Measurements from ENCODE around the gene OAS3.
"Not testable (repeated sequence)": the region's sequence is repeated elsewhere in the genome, so short reads cannot be mapped to it uniquely, and the experiment has no call there.

OAS3 gene

DNA sequence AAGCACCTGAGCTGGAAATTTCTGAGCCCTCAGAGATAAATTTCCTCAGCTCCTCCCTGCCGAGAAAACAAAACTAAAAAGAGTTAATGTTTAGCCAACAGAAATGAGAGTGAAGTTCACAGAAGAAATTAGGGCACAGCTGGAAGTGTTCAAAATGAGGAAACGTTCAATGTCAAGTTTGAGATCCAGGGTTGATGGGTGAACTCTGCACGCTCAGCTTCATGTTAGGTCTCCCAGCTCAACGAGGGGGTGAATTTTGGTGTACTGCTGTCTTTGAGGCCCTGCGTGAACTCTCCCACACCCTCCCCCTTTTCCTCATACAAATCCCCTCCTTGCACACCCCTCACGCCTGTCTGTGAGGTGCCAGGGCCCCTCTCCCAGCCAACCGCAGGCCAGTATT is 13.3 kb upstream of the OAS3 start:
- no peak for DNase-seq (ENCODE audit: low read depth in 2 of 2)

GRCh38 chr12:112926416-112927033 is 11.7 kb upstream of the OAS3 start:
- not testable (repeated sequence) for DNase-seq (ENCODE audit: low read depth in 2 of 2)

DNA sequence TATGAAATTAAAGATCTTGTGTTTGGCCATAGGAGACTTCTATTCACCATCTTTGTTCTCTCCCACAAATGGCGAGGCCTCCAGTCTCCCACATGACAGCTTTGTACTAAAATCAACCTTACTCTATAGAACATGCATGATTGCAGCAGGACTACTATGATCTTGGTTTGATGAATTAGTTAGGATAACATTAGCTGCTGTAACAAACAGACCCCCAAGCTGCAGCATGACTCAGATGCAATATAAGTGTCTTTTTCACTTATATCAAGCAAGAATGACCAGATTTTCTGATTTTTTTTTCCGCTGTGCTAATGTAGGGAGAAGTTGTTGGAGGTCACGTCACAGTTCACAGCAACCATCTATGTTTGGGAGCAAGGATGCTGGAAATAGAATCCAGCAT is 10.8 kb upstream of the OAS3 start:
- DNase-seq (ENCODE audit: low read depth in 2 of 2): no peak

DNA sequence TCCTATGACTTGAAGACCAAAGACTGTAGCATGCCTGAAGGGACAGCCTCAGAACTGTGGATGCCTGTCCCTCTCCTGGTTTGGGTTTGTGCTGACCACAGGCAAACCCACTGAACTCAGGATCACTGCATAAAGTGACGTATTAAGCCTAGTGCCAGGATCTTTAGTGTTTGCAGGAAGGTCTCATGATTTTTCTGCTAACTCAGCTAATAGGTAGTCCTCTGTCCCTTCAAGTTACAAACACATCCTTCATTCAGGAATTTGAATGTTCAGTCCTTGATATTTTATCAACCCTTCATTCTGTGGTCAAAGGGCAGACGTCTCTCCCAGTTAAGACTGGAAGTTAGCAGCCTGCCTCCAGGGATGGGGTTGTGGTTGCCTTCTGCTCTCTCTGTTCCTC is 10.3 kb upstream of the OAS3 start:
- DNase-seq (ENCODE audit: low read depth in 2 of 2): no peak

GRCh38 chr12:112928978-112929377 is 9.3 kb upstream of the OAS3 start:
- no peak for DNase-seq (ENCODE audit: low read depth in 2 of 2)

DNA sequence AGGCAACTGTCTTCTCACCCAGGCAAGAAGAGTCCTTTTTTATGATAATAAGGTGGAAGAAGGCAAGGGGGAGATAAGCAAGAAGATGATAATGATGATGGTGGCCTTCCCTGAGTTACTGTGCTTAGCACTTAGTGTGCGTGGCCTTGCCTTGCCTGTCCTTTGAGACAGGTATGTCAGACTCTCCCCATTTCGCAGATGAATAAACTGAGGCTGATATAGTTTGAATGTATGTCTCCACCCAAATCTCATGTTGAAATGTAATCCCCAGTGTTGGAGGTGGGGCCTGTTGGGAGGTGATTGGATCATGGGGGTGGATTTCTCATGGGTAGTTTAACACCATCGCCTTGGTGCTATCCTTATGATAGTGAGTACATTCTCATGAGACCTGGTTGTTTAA is 8.6 kb upstream of the OAS3 start:
- DNase-seq (ENCODE audit: low read depth in 2 of 2): no peak

DNA sequence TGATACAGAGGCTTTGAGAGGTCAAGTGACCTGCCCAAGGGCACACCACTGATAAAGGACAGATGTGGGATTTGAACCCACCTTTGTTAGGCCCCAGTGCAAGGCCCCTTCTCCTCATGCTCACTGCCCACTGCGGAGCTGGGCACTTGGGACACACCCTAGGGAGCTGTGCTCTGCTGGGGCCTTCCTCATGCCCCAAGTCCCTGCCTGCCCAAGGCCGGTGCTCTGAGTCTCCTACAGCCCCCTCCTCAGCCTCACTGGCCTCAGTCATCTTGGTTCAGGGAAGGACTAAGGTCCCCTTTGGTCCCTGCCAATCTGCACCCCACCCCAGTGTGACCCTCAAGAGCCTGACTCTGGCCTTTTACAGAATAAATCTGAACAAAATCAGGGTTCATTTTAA is 7.9 kb upstream of the OAS3 start:
- DNase-seq (ENCODE audit: low read depth in 2 of 2): no peak

GRCh38 chr12:112932485-112933128 is 5.7 kb upstream of the OAS3 start:
- no peak for DNase-seq (ENCODE audit: low read depth in 2 of 2)

- DNase-seq (ENCODE audit: low read depth in 2 of 2): no peak
Measured at GRCh38 chr12:112933129-112933505, 5.2 kb upstream of the OAS3 start.

DNA sequence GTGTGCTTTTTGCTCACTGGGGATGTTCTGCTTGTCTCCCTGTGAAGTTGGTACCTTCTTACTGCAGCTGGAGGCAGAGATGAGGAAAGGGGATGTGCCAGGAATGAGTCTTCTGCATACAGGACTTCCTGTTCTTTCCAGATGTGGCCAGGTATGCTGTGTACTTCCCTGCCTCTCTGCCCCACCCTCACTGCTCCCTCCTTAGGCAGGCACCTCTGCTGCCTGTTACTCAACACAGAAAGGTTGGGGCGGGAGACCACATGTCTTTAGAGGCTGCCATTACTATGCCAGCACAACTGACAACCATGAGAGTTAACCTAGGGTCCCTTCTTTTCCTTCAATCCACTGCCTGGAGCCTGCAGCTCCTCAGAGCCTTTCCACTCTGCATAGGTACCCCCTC is 2.0 kb upstream of the OAS3 start:
- no peak for DNase-seq (ENCODE audit: low read depth in 2 of 2)

DNA sequence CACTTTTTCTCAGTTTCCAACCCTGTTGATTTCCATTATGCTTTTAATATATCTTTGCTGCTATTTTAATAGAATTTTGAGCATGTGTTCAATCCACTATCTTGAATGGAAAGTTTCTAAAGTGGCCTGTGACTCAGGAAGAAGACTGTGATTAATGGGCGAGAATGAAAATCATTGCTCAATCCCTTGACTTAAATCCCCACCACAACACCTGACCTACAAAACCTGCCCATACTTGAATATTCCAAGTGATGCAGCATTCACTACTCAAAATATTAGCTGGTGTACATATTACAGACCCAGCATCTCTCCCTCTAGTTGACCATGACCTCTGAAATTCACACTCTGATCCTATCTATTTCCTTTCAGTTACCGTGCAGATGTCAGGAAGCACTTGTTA is 1.3 kb upstream of the OAS3 start:
- no peak for DNase-seq (ENCODE audit: low read depth in 2 of 2)

- DNase-seq (ENCODE audit: low read depth in 2 of 2): no peak
Measured at GRCh38 chr12:112938751-112939150, 477 bp downstream of the OAS3 start.

DNA sequence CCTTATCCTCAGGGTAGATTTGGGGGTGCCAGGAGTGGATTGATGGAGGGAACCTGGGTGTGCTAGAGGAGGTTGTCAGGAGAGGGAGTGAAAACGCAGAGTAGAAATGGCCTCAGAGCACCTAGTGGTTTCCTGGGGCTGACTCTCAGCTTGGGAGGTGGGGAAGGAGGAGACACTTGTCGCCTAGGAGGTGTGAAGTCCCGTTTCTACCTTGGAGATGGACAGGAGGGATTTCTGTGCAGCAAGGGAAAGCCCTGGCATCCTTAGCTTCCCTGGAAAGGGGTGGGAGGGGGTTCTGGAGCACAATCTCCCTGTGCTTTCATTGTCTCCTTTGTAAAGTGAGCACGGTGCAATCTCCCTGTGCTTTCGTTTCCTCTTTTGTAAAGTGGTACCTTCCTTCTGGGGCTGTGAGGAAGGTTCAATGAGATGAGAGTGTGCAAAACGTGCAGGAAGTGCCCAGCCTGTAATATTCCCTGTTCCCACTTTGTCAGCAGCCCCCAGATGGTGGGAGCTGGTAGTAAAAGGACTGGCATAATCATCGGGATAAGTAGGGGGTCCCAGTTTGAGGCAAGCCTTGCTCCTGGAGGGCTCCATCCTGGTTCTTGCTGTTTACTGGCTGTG is 1.6 kb downstream of the OAS3 start:
- DNase-seq (ENCODE audit: low read depth in 2 of 2): no peak

GRCh38 chr12:112941528-112942335 is 3.5 kb downstream of the OAS3 start:
- DNase-seq (ENCODE audit: low read depth in 2 of 2): no peak

- DNase-seq (ENCODE audit: low read depth in 2 of 2): no peak
Measured at GRCh38 chr12:112942572-112942971, 4.3 kb downstream of the OAS3 start.

GRCh38 chr12:112944024-112944690 is 5.9 kb downstream of the OAS3 start:
- no peak for DNase-seq (ENCODE audit: low read depth in 2 of 2)

- DNase-seq (ENCODE audit: low read depth in 2 of 2): no peak
Measured at GRCh38 chr12:112945515-112945914, 7.2 kb downstream of the OAS3 start.

- no peak for DNase-seq (ENCODE audit: low read depth in 2 of 2)
Measured at GRCh38 chr12:112946236-112947000, 8.1 kb downstream of the OAS3 start.

DNA sequence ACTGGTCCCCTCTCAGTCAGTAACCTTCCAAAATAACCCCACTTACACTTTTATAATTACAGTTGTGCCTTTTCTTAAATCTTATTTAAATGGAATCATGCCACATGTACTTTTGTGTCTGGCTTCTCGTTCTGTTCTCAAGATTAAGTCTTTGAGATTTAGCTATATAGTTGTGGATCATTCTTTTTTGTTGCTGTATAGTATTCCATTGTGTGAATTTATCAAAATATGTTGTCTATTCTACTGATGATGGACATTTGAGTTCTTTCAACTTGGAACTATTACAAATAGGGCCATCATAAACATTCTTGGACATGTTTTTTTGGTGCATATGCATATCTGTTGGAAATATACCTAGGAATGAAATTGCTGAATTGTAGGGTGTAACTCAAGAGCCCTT is 9.0 kb downstream of the OAS3 start:
- no peak for DNase-seq (ENCODE audit: low read depth in 2 of 2)

GRCh38 chr12:112947761-112948160 is 9.5 kb downstream of the OAS3 start:
- DNase-seq (ENCODE audit: low read depth in 2 of 2): no peak

GRCh38 chr12:112948806-112949205 is 10.5 kb downstream of the OAS3 start:
- no peak for DNase-seq (ENCODE audit: low read depth in 2 of 2)
